22Rv1 (cell line): Measurements from ENCODE around the gene AQR.

Source experiments
- H3K27ac ChIP-seq: fragments of 450-650 bp; 2 replicates; pipeline ENCODE4 v1.5.1; 2017
- CTCF ChIP-seq: fragments of 450-650 bp; IDR thresholded peaks from 2 replicates; pipeline ENCODE4 v1.5.1; 2017; ENCODE audit warnings: mild to moderate bottlenecking
- ZFX ChIP-seq: fragments of 450-650 bp; IDR thresholded peaks from 2 replicates; pipeline ENCODE4 v1.6.1; 2017; ENCODE audit warnings: antibody characterized with exemption, borderline replicate concordance

The AQR gene

GRCh38 chr15:34883042-34883441 lies 86.5 kb downstream of the AQR start:
- no peak overlapping the region for H3K27ac ChIP-seq

GRCh38 chr15:34879107-34879506 lies 90.4 kb downstream of the AQR start:
- TF ChIP-seq ZFX (no peak), CTCF (no peak)
- no peak overlapping the region for H3K27ac ChIP-seq

More at GRCh38 chr15:34883042-34883441, 86.5 kb downstream of the AQR start:
- TF ChIP-seq ZFX (no peak), CTCF (no peak)

GRCh38 chr15:34876640-34877039 lies 92.9 kb downstream of the AQR start:
- TF ChIP-seq CTCF (no peak), ZFX (no peak)
- no peak overlapping the region for H3K27ac ChIP-seq

GRCh38 chr15:34869110-34869509 lies 100.4 kb downstream of the AQR start:
- no peak overlapping the region for H3K27ac ChIP-seq
- TF ChIP-seq ZFX = no peak
- no peak for TF ChIP-seq CTCF

GRCh38 chr15:34865531-34865930 lies 104.0 kb downstream of the AQR start:
- H3K27ac ChIP-seq = no peak overlapping the region
- TF ChIP-seq CTCF = no peak
- TF ChIP-seq ZFX = no peak

GRCh38 chr15:34861214-34861613 lies 108.3 kb downstream of the AQR start:
- H3K27ac ChIP-seq = no peak overlapping the region
- TF ChIP-seq CTCF = no peak
- TF ChIP-seq ZFX = no peak

GRCh38 chr15:34855893-34856292 lies 113.6 kb downstream of the AQR start:
- TF ChIP-seq CTCF (no peak), ZFX (no peak)
- H3K27ac ChIP-seq = 0 out of 2 replicates have a peak overlapping the region, but pooled peaks have one; percentile 7
